T47D (cell line): ENCODE measurements around the gene MFNG.
"Not testable (repeated sequence)": the region's sequence is repeated elsewhere in the genome, so short reads cannot be mapped to it uniquely, and the experiment has no call there.

Experiments
- DNase-seq, 2 experiments: peaks; one replicate each; pipeline versions ENCODE4 v3.0.0 to v3.0.0-alpha.2; 2011 to 2012; ENCODE audit warnings: low read depth in 1 of 2, low spot score in 1 of 2
- JUND ChIP-seq: IDR thresholded peaks from 2 replicates; pipeline ENCODE4 v1.6.1; 2012; ENCODE audit warnings: low read depth
- in situ Hi-C: cut with HindIII; loops from 2 replicates; pipeline ENCODE4 v1.10.0; 2016; ENCODE audit warnings: low sequenced_read_pairs, low pct_unique_long_range_greater_than_20kb

Gene MFNG, protein sequence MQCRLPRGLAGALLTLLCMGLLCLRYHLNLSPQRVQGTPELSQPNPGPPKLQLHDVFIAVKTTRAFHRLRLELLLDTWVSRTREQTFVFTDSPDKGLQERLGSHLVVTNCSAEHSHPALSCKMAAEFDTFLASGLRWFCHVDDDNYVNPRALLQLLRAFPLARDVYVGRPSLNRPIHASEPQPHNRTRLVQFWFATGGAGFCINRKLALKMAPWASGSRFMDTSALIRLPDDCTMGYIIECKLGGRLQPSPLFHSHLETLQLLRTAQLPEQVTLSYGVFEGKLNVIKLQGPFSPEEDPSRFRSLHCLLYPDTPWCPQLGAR

DNA sequence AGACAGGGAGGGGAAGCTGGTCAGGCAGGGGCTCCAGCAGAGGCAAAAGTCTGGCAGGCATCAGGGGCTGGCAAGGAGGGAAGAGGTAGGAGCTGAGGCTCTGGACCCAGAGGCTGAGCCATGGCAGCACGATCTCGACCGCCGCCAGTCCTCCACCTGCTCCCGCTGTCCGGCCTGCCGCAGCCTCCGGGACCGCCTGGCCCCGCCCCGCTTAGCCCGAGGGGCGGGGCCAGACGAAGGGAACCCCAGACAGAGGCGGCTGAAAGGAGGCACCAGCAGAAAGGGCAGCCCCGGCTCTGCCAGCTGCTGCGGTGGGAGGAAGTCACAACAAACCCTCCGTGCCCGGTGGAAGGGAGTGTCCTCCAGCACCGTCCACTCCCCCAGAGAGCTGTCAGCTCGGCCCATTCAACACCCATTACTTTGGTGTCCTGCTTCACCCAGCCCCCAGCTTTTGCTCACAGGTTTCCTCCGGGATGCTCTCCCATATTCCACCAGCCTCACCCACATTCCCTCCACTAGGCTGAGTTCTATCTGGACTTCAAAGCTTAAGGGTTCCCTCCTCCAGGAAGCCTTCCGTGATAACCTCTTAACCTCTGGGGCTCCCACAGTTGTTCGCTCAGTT is at the start of gene MFNG:
Gene MFNG (minus strand): TSS at position 161 of the 622 bp plus-strand sequence. CDS start 207 bp downstream, outside the sequence.
- in situ Hi-C loops: no loop called here
- no peak for TF ChIP-seq JUND
- peak; percentile 69 for DNase-seq

DNA sequence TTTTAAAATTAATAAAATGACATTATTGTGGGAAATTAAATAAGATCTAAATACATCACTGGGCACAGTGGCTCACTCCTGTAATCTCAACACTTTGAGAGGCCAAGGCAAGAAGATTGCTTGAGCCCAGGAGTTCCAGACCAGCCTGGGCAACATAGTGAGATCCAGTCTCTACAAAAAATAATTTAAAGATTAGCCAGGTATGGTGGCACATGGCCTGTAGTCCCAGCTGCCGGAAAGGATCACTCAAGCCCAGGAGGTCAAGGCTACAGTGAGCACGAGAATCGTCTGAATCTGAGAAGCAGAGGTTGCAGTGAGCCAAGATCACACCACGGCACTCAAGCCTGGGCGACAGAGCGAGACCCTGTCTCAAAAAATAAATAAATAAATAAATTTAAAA is 49.0 kb upstream of the MFNG start:
- no peak for DNase-seq
- in situ Hi-C loops: no loop called here
- TF ChIP-seq JUND: no peak

DNA sequence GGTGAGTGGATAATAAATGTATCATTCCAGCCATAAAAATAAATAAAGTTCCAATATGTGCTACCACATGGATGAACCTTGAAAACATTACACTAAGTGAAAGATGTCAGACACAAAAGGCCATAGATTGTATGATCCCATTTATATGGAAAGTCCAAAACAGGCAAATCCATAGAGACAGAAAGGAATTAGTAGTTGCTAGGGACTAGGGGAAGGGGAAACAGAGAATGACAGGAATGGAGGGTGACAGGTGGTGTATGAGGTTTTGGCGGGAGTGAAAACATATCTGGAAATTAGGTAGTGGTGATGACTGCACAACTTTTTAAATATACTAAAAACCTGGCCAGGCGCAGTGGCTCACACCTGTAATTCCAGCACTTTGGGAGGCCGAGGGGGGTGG is 48.3 kb upstream of the MFNG start:
- no peak for DNase-seq
- in situ Hi-C loops: no loop called here
- TF ChIP-seq JUND: no peak

DNA sequence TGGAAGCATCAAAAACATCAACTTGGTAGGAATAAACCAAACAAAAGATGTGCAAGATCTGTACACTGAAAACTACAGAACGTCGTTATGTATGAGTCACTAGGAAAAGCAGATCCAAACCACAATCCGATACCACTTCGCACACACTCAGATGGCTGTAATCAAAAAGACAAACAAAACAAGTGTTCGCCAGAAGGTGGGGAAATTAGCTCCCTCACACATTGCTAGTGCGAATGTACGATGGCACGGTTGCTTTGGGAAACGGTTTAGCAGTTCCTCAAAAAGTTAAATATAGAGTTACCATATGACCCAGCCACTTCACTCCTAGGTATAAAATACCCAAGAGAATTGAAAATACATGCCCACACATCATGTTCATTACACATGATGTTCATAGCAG is 47.8 kb upstream of the MFNG start:
- no peak for DNase-seq
- TF ChIP-seq JUND: no peak
- in situ Hi-C loops: no loop called here

DNA sequence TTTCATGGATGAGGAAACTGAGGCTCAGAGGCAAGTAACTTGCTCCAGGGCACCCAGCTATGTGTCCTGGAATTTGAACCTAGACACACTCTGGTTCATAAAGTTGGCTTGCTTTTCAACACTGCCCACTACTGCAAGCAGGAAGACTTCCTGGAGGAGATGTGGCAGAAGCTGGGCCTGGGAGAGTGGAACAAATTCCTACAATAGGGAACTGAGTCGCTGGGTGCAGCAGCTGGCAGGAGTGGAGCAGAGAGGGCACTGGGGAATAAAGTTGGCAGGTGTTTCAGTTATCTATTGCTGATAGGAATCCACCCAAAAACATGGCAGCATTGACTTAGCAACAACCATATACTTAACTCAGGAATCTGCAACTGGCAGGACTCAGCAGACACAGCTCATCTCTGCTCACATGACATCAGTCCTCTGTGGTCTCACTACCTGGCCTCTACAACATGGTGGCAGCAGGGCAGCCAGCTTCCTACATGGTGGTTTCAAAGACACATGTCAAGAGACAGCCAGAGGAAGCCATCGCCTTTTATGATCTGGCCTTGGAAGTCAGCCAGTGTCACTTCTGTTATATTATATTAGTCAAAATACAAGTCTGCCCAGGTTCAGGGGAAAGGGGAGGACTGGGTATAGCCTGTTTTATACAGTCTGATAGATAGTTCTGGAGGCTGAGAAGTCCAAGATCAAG is 43.6 kb upstream of the MFNG start:
- no peak for TF ChIP-seq JUND
- DNase-seq: no peak
- in situ Hi-C loops: no loop called here

DNA sequence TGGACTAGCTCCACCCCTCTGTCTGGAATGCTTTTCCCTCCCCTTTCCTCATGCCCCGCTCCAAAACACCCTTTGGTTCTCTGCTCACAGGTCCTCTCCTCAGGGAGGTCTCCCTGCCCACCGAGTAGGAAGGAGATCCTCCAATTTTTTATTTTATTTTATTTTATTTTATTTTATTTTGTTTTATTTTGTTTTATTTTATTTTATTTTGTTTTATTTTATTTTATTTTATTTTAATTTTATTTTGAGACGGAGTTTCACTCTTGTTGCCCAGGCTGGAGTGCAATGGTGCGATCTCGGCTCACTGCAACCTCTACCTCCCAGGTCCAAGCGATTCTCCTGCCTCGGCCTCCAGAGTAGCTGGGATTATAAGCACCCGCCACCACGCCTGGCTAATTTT is 41.8 kb upstream of the MFNG start:
- DNase-seq, in situ Hi-C loops: not testable (repeated sequence)

DNA sequence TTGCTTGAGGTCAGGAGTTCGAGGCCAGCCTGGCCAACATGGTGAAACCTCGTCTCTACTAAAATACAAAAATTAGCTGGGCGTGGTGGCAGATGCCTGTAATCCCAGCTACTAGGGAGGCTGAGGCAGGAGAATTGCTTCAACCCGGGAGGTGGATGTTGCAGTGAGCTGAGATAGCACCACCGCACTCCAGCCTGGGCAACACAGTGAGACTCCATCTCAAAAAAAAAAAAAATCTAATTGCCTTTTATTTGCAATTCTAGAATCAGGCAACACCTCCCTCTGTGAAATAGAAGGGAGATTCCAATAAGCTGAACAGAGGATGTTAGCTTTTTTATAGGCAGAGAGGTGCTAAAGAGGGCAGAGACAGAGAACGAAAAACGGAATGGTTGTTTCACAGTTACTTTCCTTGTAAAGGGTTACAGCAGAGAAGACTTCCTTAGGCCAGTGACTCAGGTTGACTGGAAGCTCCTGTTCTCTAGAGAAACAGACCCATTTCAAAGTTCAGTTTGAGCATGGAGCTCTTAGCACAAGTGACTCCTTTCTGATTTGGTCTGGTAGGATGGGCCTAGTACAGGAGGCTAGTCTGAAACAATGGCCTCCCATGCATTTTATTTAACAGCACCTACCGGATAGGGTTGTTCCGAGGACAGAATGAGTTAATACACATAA is 41.0 kb upstream of the MFNG start:
- DNase-seq, in situ Hi-C loops: not testable (repeated sequence)

DNA sequence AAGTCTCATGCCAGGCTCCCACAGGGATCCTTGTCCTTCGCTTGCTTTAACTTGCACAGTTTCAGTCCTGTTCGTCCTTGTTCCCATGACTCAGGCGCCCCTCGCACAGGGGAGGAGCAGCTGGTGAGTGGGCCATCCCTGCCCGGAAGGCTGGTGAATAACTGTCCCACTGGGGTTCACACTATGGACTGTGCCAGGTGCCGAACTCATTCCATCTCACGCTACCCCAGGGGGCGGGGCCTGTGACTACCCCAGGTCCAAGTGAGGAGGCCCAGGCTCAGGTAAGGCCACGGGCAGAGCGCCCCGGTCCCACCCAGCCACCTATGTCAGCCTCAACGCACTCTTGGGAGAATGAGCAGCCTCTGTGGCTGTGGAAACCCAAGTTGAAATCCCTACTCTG is 40.2 kb upstream of the MFNG start:
- in situ Hi-C loops: no loop called here
- DNase-seq: no peak
- no peak for TF ChIP-seq JUND

DNA sequence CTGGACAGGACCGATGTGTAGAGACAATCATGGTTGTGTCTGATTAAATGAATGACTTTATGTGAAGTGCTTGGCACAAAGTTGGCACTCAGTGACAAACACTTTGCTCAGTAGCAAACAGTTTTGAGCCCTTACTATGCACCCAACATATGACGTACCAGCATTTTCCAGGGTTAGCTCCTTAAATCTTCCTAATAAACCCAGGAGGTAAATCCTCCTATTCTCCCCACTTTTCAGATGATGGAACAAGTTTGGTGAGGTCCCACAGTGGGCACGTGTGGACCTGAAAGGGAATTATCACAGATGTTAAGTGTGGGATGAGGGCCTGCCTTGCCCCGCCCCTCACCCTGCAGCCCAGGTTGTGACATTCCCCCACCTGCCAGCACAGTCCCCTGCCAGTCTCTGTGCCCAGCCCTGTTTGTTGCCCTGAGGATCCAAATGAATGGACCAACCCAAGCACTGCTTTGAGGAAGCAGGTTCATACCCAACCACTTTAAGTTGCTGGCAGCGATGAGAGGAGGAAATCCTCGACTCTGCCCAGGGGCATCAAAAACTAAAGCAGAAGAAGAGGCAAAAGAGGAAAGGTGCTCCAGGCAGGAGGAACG is 39.7 kb upstream of the MFNG start:
- TF ChIP-seq JUND: no peak
- no peak for DNase-seq
- in situ Hi-C loops: no loop called here

DNA sequence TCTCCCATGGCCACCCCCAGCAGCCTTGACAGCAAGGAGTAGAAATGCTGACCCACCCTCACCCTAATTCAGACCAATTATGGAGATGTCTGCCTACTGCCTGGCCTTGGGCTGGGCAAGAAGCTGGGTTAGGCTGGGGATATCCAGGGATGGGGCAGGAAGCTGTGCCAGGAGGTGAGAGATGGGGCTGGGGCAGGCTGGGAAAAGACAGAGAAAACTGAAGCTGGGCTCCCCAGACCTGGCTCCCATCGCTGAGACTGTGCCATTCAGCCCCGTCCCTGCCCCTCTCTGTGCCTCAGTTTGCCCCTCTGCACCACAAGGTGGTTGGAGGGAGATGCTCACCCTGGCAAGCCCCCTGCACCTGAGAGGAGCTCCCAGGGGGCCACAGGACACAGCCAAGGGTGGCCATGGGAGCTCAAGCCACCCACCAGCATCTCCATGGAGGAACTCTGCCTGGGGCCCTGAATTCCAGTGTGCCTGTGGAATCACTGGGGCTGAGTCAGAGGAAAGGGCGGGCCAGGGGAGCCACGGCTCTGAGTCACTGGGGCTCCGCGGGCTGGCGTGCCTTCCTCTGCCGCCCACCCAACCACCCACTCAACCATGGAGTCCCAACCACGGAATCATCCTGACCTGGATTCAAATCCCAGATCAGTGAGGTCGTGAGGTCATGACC is 39.0 kb upstream of the MFNG start:
- no peak for DNase-seq
- in situ Hi-C loops: no loop called here
- no peak for TF ChIP-seq JUND

DNA sequence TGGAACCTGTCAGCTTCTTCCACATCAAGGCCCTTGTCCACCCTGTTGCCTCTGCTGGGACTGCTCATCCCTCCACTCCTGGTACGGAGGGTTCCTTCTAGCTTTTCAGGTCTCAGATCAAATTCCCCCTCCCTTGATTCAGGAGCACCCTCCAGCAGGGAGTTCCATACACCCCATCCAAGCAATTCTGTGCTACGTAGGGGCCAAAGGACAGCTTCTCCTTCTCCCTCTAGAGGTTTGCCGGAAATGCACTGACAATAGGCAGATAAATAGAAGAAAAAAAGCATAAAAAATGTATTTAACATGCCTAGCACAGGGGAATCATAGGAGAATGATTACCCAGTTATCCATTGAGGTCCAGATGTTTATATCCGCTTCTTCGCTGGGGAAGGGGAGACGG is 36.3 kb upstream of the MFNG start:
- in situ Hi-C loops: no loop called here
- TF ChIP-seq JUND: no peak
- no peak for DNase-seq

DNA sequence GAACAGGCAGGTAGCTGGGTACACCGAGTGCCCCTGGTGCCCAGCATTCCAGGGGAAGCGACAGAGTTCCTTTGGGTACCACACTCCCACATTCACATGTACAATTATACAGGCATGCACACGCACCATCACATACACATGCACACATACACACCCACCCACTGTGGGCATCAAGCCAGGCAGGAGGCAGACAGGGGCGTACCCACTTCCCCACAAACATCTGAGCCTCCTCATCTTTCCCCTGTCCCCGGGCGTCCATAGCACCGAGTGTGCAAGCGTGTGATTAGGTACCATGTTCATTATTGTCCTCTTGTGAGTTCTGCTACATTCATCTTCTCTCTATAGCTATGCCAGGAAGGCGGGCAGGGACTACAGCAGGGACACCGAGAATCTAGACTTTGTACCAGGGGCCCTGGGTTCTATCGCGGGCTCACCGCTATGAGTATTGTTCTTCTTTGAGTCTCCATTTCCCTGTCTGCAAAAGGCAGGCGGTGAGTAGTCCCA is 35.1 kb upstream of the MFNG start:
- in situ Hi-C loops: no loop called here
- no peak for TF ChIP-seq JUND
- DNase-seq: no peak
